Sigmoid colon (tissue), 7 donors: ENCODE measurements around the gene RELN. TPM values are rescaled to one million over a fixed set of nuclear protein-coding genes. Genes with fewer than 3 reads are reported as not detected.

Experiments
- DNase-seq: peaks from one replicate; pipeline ENCODE4 v3.0.0-alpha.2; 2019
- H3K27ac ChIP-seq, 4 donors: fragments of 200-600 bp; sonication (generic); one replicate each; pipeline ENCODE4 v1.5.1; 2016 to 2019; ENCODE audit warnings: mild to moderate bottlenecking in 1 of 4
- H3K27me3 ChIP-seq, 3 donors: fragments of 200-600 bp; sonication (generic); one replicate each; pipeline ENCODE4 v1.5.1; 2019; ENCODE audit warnings: mild to moderate bottlenecking in 1 of 3
- H3K36me3 ChIP-seq, 4 donors: fragments of 200-600 bp; sonication (generic); one replicate each; pipeline ENCODE4 v1.5.1; 2016 to 2019
- H3K4me1 ChIP-seq, 4 donors: fragments of 200-600 bp; sonication (generic); one replicate each; pipeline ENCODE4 v1.5.1; 2017 to 2019
- H3K4me3 ChIP-seq, 4 donors: fragments of 200-600 bp; sonication (generic); one replicate each; pipeline ENCODE4 v1.5.1; 2017 to 2019; ENCODE audit warnings: mild to moderate bottlenecking in 2 of 4, moderate library complexity in 1 of 4
- H3K9me3 ChIP-seq, 4 donors: fragments of 200-600 bp in 3 of 4; sonication (generic) in 3 of 4; one replicate each; pipeline versions ENCODE4 v1.5.1 to v1.6.1; 2013 to 2019
- EP300 ChIP-seq, 4 donors: sonication (generic); formaldehyde crosslinking; IDR thresholded peaks; one replicate each; pipeline ENCODE4 v1.6.1; 2017; ENCODE audit warnings: antibody characterized with exemption in 4 of 4
- POLR2A ChIP-seq, 2 donors: fragments of 450-650 bp; IDR thresholded peaks; one replicate each; pipeline ENCODE4 v1.6.1; 2016; ENCODE audit warnings: antibody characterized with exemption in 2 of 2, mild to moderate bottlenecking in 2 of 2, moderate library complexity in 2 of 2
- POLR2AphosphoS5 ChIP-seq, 4 donors: sonication (generic); formaldehyde crosslinking; IDR thresholded peaks; one replicate each; pipeline ENCODE4 v1.6.1; 2017; ENCODE audit warnings: antibody characterized with exemption in 4 of 4
- WGBS, 2 donors: extraction: QIAGEN DNeasy Blood & Tissue Kit; methylation state at CpG; one replicate each; pipeline ENCODE4 v1.1.7; 2013; 5-methylcytosine and 5-hydroxymethylcytosine counted together
- intact Hi-C: fragments of 100-400 bp; cut with DNase I; formaldehyde crosslinking; loops from one replicate; pipeline ENCODE4 v1.15.1; 2023
- polyA plus RNA-seq, 3 donors: library from polyadenylated mRNA; stranded (reverse); fragments of 200-250 nt; gene quantifications; one replicate each; pipeline ENCODE4 v1.2.3, GENCODE V29; 2013
- total RNA-seq, 4 donors: library from RNA; depleted of rRNA; stranded (reverse); fragments of >200 nt; gene quantifications; one replicate each; pipeline ENCODE4 v1.1.0, GENCODE V29; 2016
- TF ChIP-seq, protein P1 (sequence below), 4 experiments: fragments of 450-650 bp in 3 of 4; fragments of 200-600 bp in 1 of 4; IDR thresholded peaks; one replicate each; pipeline ENCODE4 v1.5.1; 2016 to 2019; ENCODE audit warnings: antibody characterized with exemption in 4 of 4, mild to moderate bottlenecking in 3 of 4, moderate library complexity in 2 of 4
- donor health status: healthy with polysubstance abuse.
- donor health status: Bipolar disorder and iron deficiency.
- donor health status: healthy.

Gene RELN
- total and polyA plus RNA-seq, 7 donors = under 0.01 to 9.2 (median 4.3) TPM; not detected in 1

DNA sequence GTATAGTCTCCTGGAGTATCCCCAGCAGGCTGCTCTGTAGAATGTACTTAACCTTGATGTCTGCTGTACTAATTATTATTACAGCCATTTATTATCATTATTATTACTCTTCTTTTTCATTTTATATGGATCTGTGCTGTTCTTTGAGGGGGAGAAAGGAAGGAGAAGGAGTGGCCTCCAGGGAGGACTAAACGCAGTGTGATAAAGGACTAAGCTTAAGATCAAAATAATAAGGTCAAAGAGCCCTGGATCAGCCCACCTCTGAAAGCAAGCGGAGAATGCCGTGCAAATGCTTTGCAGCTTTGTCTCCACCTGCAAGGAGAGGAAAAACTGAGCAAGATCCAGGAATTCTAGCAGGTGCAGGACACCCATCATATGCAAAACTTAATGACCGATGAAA is 65.3 kb downstream of the RELN start:
- intact Hi-C loops = no loop called here
- no peak for DNase-seq
- WGBS, 2 donors = 80 to 85% methylated on average over 4 of the region's 4 CpGs

DNA sequence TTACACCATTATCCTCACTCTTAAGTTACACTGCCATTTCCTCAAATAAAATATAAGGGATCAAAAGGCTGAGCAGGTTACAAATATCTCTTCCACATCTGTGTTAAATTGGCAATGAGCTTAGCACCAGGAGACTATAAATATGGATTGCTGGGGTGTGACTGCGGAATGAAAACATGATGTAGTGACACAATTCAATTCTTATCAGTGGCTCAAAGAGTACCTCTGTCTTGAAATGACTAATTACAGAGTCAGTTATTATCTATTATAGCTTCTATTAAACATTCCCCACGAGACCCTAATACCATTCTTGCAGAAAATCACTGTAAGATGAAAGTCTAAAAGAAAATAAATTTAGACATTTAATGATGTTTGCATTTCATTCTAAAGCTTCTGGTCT is 67.1 kb downstream of the RELN start:
- no peaks in the 10 kb centered on the region for H3K9me3 ChIP-seq
- 10 to 42% methylated on average over 2 of the region's 2 CpGs for WGBS, 2 donors
- DNase-seq = no peak
- no peaks in the 10 kb centered on the region for H3K4me1 ChIP-seq
- H3K36me3 ChIP-seq = no peaks in the 10 kb centered on the region
- no peak overlapping the region for H3K27ac ChIP-seq
- intact Hi-C loops = no loop called here
- no peak overlapping the region for H3K4me3 ChIP-seq
- H3K27me3 ChIP-seq = no peaks in the 10 kb centered on the region
- TF ChIP-seq EP300 (IDR thresholded peaks at IDR 0.05) = no peak
- no peak for TF ChIP-seq POLR2AphosphoS5 (IDR thresholded peaks at IDR 0.05)
- TF ChIP-seq, protein P1, sequence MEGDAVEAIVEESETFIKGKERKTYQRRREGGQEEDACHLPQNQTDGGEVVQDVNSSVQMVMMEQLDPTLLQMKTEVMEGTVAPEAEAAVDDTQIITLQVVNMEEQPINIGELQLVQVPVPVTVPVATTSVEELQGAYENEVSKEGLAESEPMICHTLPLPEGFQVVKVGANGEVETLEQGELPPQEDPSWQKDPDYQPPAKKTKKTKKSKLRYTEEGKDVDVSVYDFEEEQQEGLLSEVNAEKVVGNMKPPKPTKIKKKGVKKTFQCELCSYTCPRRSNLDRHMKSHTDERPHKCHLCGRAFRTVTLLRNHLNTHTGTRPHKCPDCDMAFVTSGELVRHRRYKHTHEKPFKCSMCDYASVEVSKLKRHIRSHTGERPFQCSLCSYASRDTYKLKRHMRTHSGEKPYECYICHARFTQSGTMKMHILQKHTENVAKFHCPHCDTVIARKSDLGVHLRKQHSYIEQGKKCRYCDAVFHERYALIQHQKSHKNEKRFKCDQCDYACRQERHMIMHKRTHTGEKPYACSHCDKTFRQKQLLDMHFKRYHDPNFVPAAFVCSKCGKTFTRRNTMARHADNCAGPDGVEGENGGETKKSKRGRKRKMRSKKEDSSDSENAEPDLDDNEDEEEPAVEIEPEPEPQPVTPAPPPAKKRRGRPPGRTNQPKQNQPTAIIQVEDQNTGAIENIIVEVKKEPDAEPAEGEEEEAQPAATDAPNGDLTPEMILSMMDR (IDR thresholded peaks at IDR 0.05) = no peak
- no peak for TF ChIP-seq POLR2A (IDR thresholded peaks at IDR 0.05)

More for the DNA sequence above, 65.3 kb downstream of the RELN start:
- no peak overlapping the region for H3K27ac ChIP-seq
- no peak for TF ChIP-seq EP300 (IDR thresholded peaks at IDR 0.05)
- no peak for TF ChIP-seq POLR2A (IDR thresholded peaks at IDR 0.05)
- no peak for TF ChIP-seq POLR2AphosphoS5 (IDR thresholded peaks at IDR 0.05)
- H3K27me3 ChIP-seq = no peaks in the 10 kb centered on the region
- no peaks in the 10 kb centered on the region for H3K36me3 ChIP-seq
- no peaks in the 10 kb centered on the region for H3K9me3 ChIP-seq
- no peaks in the 10 kb centered on the region for H3K4me1 ChIP-seq
- no peak overlapping the region for H3K4me3 ChIP-seq

DNA sequence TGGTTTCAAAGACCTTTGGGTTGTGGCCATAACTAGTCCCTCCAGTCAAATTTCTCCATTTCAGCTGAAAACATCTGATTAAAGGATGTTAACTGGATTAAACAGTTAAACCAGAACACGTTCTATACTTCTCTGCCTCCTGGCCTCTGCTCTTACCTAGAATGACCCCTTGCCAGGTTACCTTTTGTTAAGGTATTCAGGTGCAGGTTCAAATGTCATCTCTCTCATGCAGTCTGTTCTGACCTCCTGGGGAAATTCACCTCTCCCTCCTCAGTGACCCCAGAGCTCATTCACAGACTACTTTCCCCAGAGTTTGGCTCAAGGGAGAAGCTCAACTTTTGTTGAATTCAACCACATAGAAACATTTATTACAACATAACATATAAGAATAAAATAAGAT is 67.8 kb downstream of the RELN start:
- TF ChIP-seq EP300 (IDR thresholded peaks at IDR 0.05) = no peak
- TF ChIP-seq, protein P1 (IDR thresholded peaks at IDR 0.05) = no peak
- TF ChIP-seq POLR2AphosphoS5 (IDR thresholded peaks at IDR 0.05) = no peak
- no peak for TF ChIP-seq POLR2A (IDR thresholded peaks at IDR 0.05)
- Histone ChIP-seq H3K27ac (no peak overlapping the region), H3K4me1 (no peaks in the 10 kb centered on the region), H3K4me3 (no peak overlapping the region), H3K9me3 (no peaks in the 10 kb centered on the region), H3K36me3 (no peaks in the 10 kb centered on the region), H3K27me3 (no peaks in the 10 kb centered on the region)
- intact Hi-C loops = no loop called here
- WGBS, 2 donors = 44 to 86% methylated on average over 1 of the region's 1 CpG
- DNase-seq = no peak

- DNase-seq = no peak
- Histone ChIP-seq H3K27ac (no peak overlapping the region), H3K4me3 (no peak overlapping the region), H3K9me3 (no peaks in the 10 kb centered on the region), H3K27me3 (no peaks in the 10 kb centered on the region), H3K4me1 (no peaks in the 10 kb centered on the region), H3K36me3 (no peaks in the 10 kb centered on the region)
- TF ChIP-seq EP300 (IDR thresholded peaks at IDR 0.05) = no peak
- TF ChIP-seq POLR2AphosphoS5 (IDR thresholded peaks at IDR 0.05) = no peak
- no peak for TF ChIP-seq POLR2A (IDR thresholded peaks at IDR 0.05)
- TF ChIP-seq, protein P1 (IDR thresholded peaks at IDR 0.05) = no peak
- 47 to 73% methylated on average over 8 of the region's 8 CpGs for WGBS, 2 donors
- intact Hi-C loops = no loop called here
These were observed 70.1 kb downstream of the RELN start for GRCh38 chr7:103919272-103919868.

- intact Hi-C loops = no loop called here
- Histone ChIP-seq H3K4me1 (no peaks in the 10 kb centered on the region), H3K27ac (no peak overlapping the region), H3K4me3 (no peak overlapping the region), H3K27me3 (no peaks in the 10 kb centered on the region), H3K9me3 (no peaks in the 10 kb centered on the region), H3K36me3 (no peaks in the 10 kb centered on the region)
- 78% methylated on average over 5 of the region's 5 CpGs for WGBS, 2 donors
- TF ChIP-seq EP300 (IDR thresholded peaks at IDR 0.05) (no peak), POLR2A (IDR thresholded peaks at IDR 0.05) (no peak), POLR2AphosphoS5 (IDR thresholded peaks at IDR 0.05) (no peak)
- TF ChIP-seq, protein P1 (IDR thresholded peaks at IDR 0.05) = no peak
- no peak for DNase-seq
These were observed 70.7 kb downstream of the RELN start for GRCh38 chr7:103918631-103919271.
